CD4-positive, alpha-beta T cell treated with Interleukin-17A for 4 hours (primary cell): ENCODE measurements around the gene GPAT2.
"Not testable (repeated sequence)": the region's sequence is repeated elsewhere in the genome, so short reads cannot be mapped to it uniquely, and the experiment has no call there.

Experiments used
- DNase-seq: peaks from one replicate; pipeline ENCODE4 v3.0.0-alpha.2; 2020; ENCODE audit warnings: mixed read lengths

The GPAT2 gene

GRCh38 chr2:96022701-96023447 is 11.8 kb downstream of the GPAT2 start:
- DNase-seq, result peak; percentile 83

- not testable (repeated sequence) for DNase-seq
Observed at GRCh38 chr2:96022126-96022525, 12.6 kb downstream of the GPAT2 start.

GRCh38 chr2:96021142-96021541 is 13.6 kb downstream of the GPAT2 start:
- not testable (repeated sequence) for DNase-seq

GRCh38 chr2:96019909-96020590 is 14.7 kb downstream of the GPAT2 start:
- DNase-seq, result not testable (repeated sequence)

GRCh38 chr2:96016321-96016720 is 18.4 kb downstream of the GPAT2 start:
- not testable (repeated sequence) for DNase-seq

GRCh38 chr2:96012792-96013264 is 21.9 kb downstream of the GPAT2 start:
- not testable (repeated sequence) for DNase-seq

- DNase-seq, result not testable (repeated sequence)
Observed at GRCh38 chr2:96012086-96012791, 22.5 kb downstream of the GPAT2 start.

- DNase-seq, result peak; percentile 17
Observed at GRCh38 chr2:96011129-96011455, 23.6 kb downstream of the GPAT2 start.

GRCh38 chr2:96010320-96011128 is 24.2 kb downstream of the GPAT2 start:
- peak; percentile 99 for DNase-seq

- not testable (repeated sequence) for DNase-seq
Observed at GRCh38 chr2:96009833-96010232, 24.9 kb downstream of the GPAT2 start.

GRCh38 chr2:96008051-96008450 is 26.7 kb downstream of the GPAT2 start:
- DNase-seq, result not testable (repeated sequence)

- not testable (repeated sequence) for DNase-seq
Observed at GRCh38 chr2:96006248-96006647, 28.5 kb downstream of the GPAT2 start.

- peak; percentile 11 for DNase-seq
Observed at GRCh38 chr2:95992520-95993272, 42.0 kb downstream of the GPAT2 start.

- not testable (repeated sequence) for DNase-seq
Observed at GRCh38 chr2:95992102-95992501, 42.6 kb downstream of the GPAT2 start.

- peak; percentile 19 for DNase-seq
Observed at GRCh38 chr2:95991351-95992094, 43.2 kb downstream of the GPAT2 start, which contains the start of gene ANKRD36C. Gene ANKRD36C (minus strand): TSS chr2:95991824. CDS start chr2:95991708, 116 bp downstream.

GRCh38 chr2:95990884-95991283 is 43.8 kb downstream of the GPAT2 start:
- not testable (repeated sequence) for DNase-seq
